Dermis microvascular lymphatic vessel endothelial cell (primary cell): Measurements from ENCODE around the gene TIAM1. TPM values are rescaled to one million over a fixed set of nuclear protein-coding genes. Genes with fewer than 3 reads are reported as not detected.
A peak's percentile ranks its signal among the peaks of the same experiment; 100 is the strongest.

Experiments
- DNase-seq, 2 donors: peaks; one replicate each; pipeline versions ENCODE4 v3.0.0 to v3.0.0-alpha.2; 2010; ENCODE audit warnings: low read depth in 2 of 2
- total RNA-seq: library from RNA; depleted of rRNA; stranded (reverse); fragments of >200 nt; gene quantifications from 2 replicates; pipeline ENCODE4 v1.2.1, GENCODE V29; 2014

Gene TIAM1
- total RNA-seq, 1 donor from 2014 or later = 0.64 TPM

- peak in 1 of 2 donors; percentile 57 for DNase-seq
These were observed 10.8 kb upstream of the TIAM1 start for GRCh38 chr21:31354604-31355443.

GRCh38 chr21:31354122-31354521, 10.1 kb upstream of the TIAM1 start:
- DNase-seq = no peak

GRCh38 chr21:31352836-31353235, 8.8 kb upstream of the TIAM1 start:
- no peak for DNase-seq

- no peak for DNase-seq
These were observed 7.9 kb upstream of the TIAM1 start for GRCh38 chr21:31351960-31352359.

GRCh38 chr21:31351438-31351837, 7.4 kb upstream of the TIAM1 start:
- peak in 1 of 2 donors; percentile 20 for DNase-seq

GRCh38 chr21:31349208-31349607, 5.1 kb upstream of the TIAM1 start:
- DNase-seq = no peak

- DNase-seq = no peak
These were observed 4.1 kb upstream of the TIAM1 start for GRCh38 chr21:31348188-31348587.

GRCh38 chr21:31347435-31348032, 3.5 kb upstream of the TIAM1 start:
- peak; percentile 24 to 30 for DNase-seq

GRCh38 chr21:31346256-31346821, 2.3 kb upstream of the TIAM1 start:
- DNase-seq = no peak

- no peak for DNase-seq
These were observed 1.1 kb upstream of the TIAM1 start for GRCh38 chr21:31345136-31345535.

GRCh38 chr21:31343030-31343510, 991 bp downstream of the TIAM1 start:
- no peak for DNase-seq

GRCh38 chr21:31342348-31342747, 1.7 kb downstream of the TIAM1 start:
- no peak for DNase-seq

- no peak for DNase-seq
These were observed 3.0 kb downstream of the TIAM1 start for GRCh38 chr21:31340942-31341487.

GRCh38 chr21:31340514-31340913, 3.5 kb downstream of the TIAM1 start:
- no peak for DNase-seq

- DNase-seq = no peak
These were observed 4.3 kb downstream of the TIAM1 start for GRCh38 chr21:31339721-31340120.

GRCh38 chr21:31338908-31339368, 5.1 kb downstream of the TIAM1 start:
- DNase-seq = no peak

GRCh38 chr21:31337996-31338907, 5.8 kb downstream of the TIAM1 start:
- no peak for DNase-seq

GRCh38 chr21:31337086-31337485, 7.0 kb downstream of the TIAM1 start:
- DNase-seq = no peak

- DNase-seq = no peak
These were observed 7.4 kb downstream of the TIAM1 start for GRCh38 chr21:31336739-31337040.

GRCh38 chr21:31335957-31336738, 7.9 kb downstream of the TIAM1 start:
- DNase-seq = peak in 1 of 2 donors; percentile 30
